Activated CD4-positive, alpha-beta memory T cell treated with anti-CD3 and anti-CD28 coated beads for 36 hours (primary cell): ENCODE results near the gene CLTB. TPM values are rescaled to one million over a fixed set of nuclear protein-coding genes. Genes with fewer than 3 reads are reported as not detected.

Source experiments
- CTCF ChIA-PET: fragments of 350-600 bp; sonication (Branson Sonifier 250); formaldehyde crosslinking; loops from one replicate; lab custom pipeline; 2021; ENCODE audit warnings: antibody characterized with exemption, inconsistent platforms; lab: Charles Lee
- POLR2A ChIA-PET: fragments of 350-600 bp; sonication (Branson Sonifier 250); formaldehyde crosslinking; loops from one replicate; lab custom pipeline; 2021; ENCODE audit warnings: antibody characterized with exemption; lab: Charles Lee
- DNase-seq: peaks from one replicate; pipeline ENCODE4 v3.0.0-alpha.2; 2020
- H3K27ac Mint-ChIP-seq: one replicate; pipeline ENCODE4 v1.8.0; 2021; ENCODE audit warnings: mixed read lengths
- H3K27me3 Mint-ChIP-seq: one replicate; pipeline ENCODE4 v1.8.0; 2021; ENCODE audit warnings: mixed read lengths
- H3K36me3 Mint-ChIP-seq: one replicate; pipeline ENCODE4 v1.8.0; 2021; ENCODE audit warnings: mixed read lengths
- H3K4me1 Mint-ChIP-seq: one replicate; pipeline ENCODE4 v1.8.0; 2021; ENCODE audit warnings: low read depth, mixed read lengths
- H3K4me3 Mint-ChIP-seq: one replicate; pipeline ENCODE4 v1.8.0; 2021; ENCODE audit warnings: mild to moderate bottlenecking, mixed read lengths
- H3K9me3 Mint-ChIP-seq: one replicate; pipeline ENCODE4 v1.8.0; 2021; ENCODE audit warnings: mixed read lengths
- intact Hi-C: fragments of 100-400 bp; cut with micrococcal nuclease; formaldehyde crosslinking; loops from one replicate; pipeline ENCODE4 v1.15.1; 2023
- total RNA-seq, 2 experiments: library from RNA; stranded (reverse); gene quantifications; one replicate each; pipeline ENCODE4 v1.2.3, GENCODE V29; 2021

The CLTB gene
- total RNA-seq, 2 experiments from 2014 or later: 51.5 to 57.0 TPM

GRCh38 chr5:176371621-176372539 is 44.5 kb downstream of the CLTB start:
- intact Hi-C loops: no loop called here
- Mint-ChIP-seq H3K27me3 (no peaks in the 10 kb centered on the region), H3K27ac (no peak overlapping the region), H3K4me3 (no peak overlapping the region), H3K4me1 (no peaks in the 10 kb centered on the region), H3K36me3 (peaks cover 20% of the 10 kb centered on the region), H3K9me3 (no peaks in the 10 kb centered on the region)
- DNase-seq: no peak
- ChIA-PET CTCF (interaction anchor here (1.3 kb wide), 1 partner anchor 10 kb away, joined by 3 read pairs; the partner anchor contains the start of gene KIAA1191), POLR2A (no interaction called here)

GRCh38 chr5:176369934-176370711 is 46.2 kb downstream of the CLTB start:
- peaks cover 7% of the 10 kb centered on the region for H3K4me1 Mint-ChIP-seq
- intact Hi-C loops: no loop called here
- no peaks in the 10 kb centered on the region for H3K9me3 Mint-ChIP-seq
- no peak for DNase-seq
- H3K27ac Mint-ChIP-seq: no peak overlapping the region
- ChIA-PET CTCF (interaction anchor here (0.7 kb wide), 1 partner anchor 23 kb away, joined by 3 read pairs; no protein-coding TSS in a partner anchor), POLR2A (interaction anchor here (1.6 kb wide), 1 partner anchor 12 kb away, joined by 5 read pairs; no protein-coding TSS in a partner anchor)
- no peaks in the 10 kb centered on the region for H3K27me3 Mint-ChIP-seq
- H3K4me3 Mint-ChIP-seq: no peak overlapping the region
- peaks cover 24% of the 10 kb centered on the region for H3K36me3 Mint-ChIP-seq

GRCh38 chr5:176368726-176369125 is 47.6 kb downstream of the CLTB start:
- Mint-ChIP-seq H3K4me1 (peaks cover 15% of the 10 kb centered on the region), H3K36me3 (peaks cover 24% of the 10 kb centered on the region), H3K27ac (no peak overlapping the region), H3K9me3 (no peaks in the 10 kb centered on the region), H3K4me3 (no peak overlapping the region), H3K27me3 (no peaks in the 10 kb centered on the region)
- DNase-seq: no peak
- ChIA-PET CTCF (no interaction called here), POLR2A (interaction anchor here (1.0 kb wide), 1 partner anchor 19 kb away, joined by 3 read pairs; no protein-coding TSS in a partner anchor)
- intact Hi-C loops: no loop called here

- H3K27me3 Mint-ChIP-seq: no peaks in the 10 kb centered on the region
- peaks cover 25% of the 10 kb centered on the region for H3K4me1 Mint-ChIP-seq
- peaks cover 22% of the 10 kb centered on the region for H3K36me3 Mint-ChIP-seq
- DNase-seq: no peak
- intact Hi-C loops: no loop called here
- H3K9me3 Mint-ChIP-seq: no peaks in the 10 kb centered on the region
- no peak overlapping the region for H3K27ac Mint-ChIP-seq
- ChIA-PET POLR2A (no interaction called here), CTCF (interaction anchor here (1.6 kb wide), 1 partner anchor 81 kb away, joined by 3 read pairs; no protein-coding TSS in a partner anchor)
- H3K4me3 Mint-ChIP-seq: peak overlapping the region; percentile 71
These were observed 50.0 kb downstream of the CLTB start for GRCh38 chr5:176366232-176366894.

DNA sequence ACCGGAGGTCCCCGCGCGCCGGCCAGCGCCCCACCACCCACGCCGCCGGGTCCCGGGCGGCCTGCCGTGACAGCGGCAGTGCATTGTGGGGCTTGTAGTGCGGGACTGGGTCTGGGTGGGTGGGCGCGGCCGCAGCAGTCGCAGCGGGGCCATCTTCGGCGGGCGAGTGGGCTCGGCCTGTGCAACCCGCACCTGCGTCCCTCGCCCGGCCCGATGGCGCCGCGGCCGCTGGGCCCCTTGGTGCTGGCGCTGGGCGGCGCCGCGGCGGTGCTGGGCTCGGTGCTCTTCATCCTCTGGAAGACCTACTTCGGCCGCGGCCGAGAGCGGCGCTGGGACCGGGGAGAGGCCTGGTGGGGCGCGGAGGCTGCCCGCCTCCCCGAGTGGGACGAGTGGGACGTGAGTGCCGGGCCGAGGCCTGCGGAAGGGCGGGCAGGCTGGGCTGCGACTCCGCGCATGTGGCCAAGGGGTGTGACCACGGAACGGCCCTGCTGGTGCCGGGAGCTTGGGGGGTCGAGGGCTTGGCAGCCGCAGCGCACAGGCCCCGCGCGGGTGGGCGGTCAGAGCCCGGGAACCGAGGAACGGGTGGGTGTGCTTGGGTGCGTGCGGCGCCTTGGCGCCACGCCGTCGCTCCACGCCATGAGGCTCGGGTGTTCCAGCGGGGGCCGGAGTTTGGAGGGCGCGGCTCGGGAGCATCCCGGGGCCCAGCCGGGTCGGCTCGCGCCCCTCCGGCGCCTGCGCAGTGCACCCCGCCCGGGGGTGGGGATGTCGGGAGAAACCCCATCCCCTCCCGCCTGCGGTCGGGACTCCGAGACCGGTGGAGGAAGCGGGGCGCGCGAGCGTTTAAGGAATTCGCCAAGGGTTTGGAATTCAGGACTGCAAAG is 50.7 kb downstream of the CLTB start, which contains the start of gene ARL10:
ARL10 (plus strand) TSS at position 137 of the 881 bp plus-strand sequence; CDS start at position 214, 77 bp downstream.
- H3K36me3 Mint-ChIP-seq: peaks cover 19% of the 10 kb centered on the region
- CTCF ChIA-PET: interaction anchor here (1.6 kb wide), 1 partner anchor 82 kb away, joined by 3 read pairs; no protein-coding TSS in a partner anchor
- DNase-seq: peak; percentile 70
- intact Hi-C loops: loop anchor here (1.0 kb wide), 1 partner anchor 24 kb away; no protein-coding TSS in a partner anchor
- peaks cover 25% of the 10 kb centered on the region for H3K4me1 Mint-ChIP-seq
- POLR2A ChIA-PET: no interaction called here
- H3K27ac Mint-ChIP-seq: peak within 1 kb of the TSS; percentile 18
- peak within 1 kb of the TSS; percentile 73 for H3K4me3 Mint-ChIP-seq
- H3K9me3 Mint-ChIP-seq: no peaks in the 10 kb centered on the region
- H3K27me3 Mint-ChIP-seq: no peaks in the 10 kb centered on the region

- Mint-ChIP-seq H3K36me3 (peaks cover 16% of the 10 kb centered on the region), H3K9me3 (no peaks in the 10 kb centered on the region), H3K27ac (peak overlapping the region; percentile 18), H3K4me3 (peak overlapping the region; percentile 73), H3K4me1 (peaks cover 26% of the 10 kb centered on the region), H3K27me3 (no peaks in the 10 kb centered on the region)
- DNase-seq: no peak
- ChIA-PET POLR2A (no interaction called here), CTCF (no interaction called here)
- intact Hi-C loops: loop anchor here (1.0 to 5.0 kb wide), 2 partner anchors 24 to 172 kb away; partner anchors contain the start of gene RNF44
These were observed 51.5 kb downstream of the CLTB start for GRCh38 chr5:176364765-176365350.

GRCh38 chr5:176362233-176362490 is 54.2 kb downstream of the CLTB start:
- intact Hi-C loops: loop anchor here (2.0 to 5.0 kb wide), 2 partner anchors 87 to 175 kb away; partner anchors contain the start of genes FAF2 and RNF44
- POLR2A ChIA-PET: interaction anchor here (0.7 to 1.5 kb wide), 4 partner anchors 10 to 176 kb away, joined by 3 to 5 read pairs (median 3); no protein-coding TSS in a partner anchor
- H3K27ac Mint-ChIP-seq: peak overlapping the region; percentile 90

DNA sequence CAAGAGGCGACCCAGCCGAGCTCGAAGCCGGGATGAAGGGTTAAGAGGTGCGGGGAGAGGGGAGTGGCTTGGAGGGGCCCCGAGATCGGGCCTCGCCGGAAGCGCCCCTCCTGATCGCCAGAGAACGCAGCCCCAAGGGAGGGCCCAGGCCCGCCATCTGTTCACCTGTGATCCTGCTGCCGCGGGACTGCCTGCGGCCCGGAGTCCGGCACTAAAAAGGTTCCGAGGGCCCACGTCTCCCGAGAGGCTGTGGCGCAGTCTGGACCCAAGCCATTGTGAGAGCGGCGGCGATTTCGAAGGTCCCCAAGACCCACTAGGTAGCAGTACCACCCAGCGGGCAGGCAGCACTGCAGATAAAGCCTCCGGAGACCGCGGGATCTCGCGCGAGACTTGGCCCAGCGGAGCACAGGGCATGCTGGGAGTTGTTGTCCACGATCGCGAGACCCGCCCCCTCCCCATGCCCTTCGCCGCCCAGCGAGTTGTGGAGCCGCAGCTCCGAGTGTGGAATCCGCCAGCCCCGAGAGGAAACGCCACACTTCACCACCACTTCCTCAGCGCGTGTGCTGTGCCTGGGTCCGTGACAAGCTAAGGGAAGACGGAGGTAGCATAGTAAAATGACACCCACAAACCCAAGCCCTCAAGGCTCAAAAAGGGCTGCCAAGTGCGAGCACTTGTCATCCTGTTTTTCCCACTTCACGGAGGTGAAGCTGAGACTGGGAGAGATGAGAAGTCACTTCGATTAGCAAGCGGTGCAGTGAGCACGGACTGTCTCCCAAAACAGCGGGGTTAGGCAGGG is 54.7 kb downstream of the CLTB start, which contains the start of gene KIAA1191:
KIAA1191 (minus strand) TSS at position 328 of the 796 bp plus-strand sequence. CDS start 2,256 bp downstream, outside the sequence.
- intact Hi-C loops: loop anchor here (1.0 to 5.0 kb wide), 3 partner anchors 27 to 176 kb away; partner anchors contain the start of genes FAF2, HIGD2A, NOP16 and RNF44
- peak; percentile 97 for DNase-seq
- Mint-ChIP-seq H3K27ac (peak within 1 kb of the TSS; percentile 90), H3K36me3 (peaks cover 15% of the 10 kb centered on the region), H3K4me1 (peaks cover 38% of the 10 kb centered on the region), H3K4me3 (peak within 1 kb of the TSS; percentile 99), H3K9me3 (no peaks in the 10 kb centered on the region), H3K27me3 (no peaks in the 10 kb centered on the region)
- ChIA-PET POLR2A (interaction anchor here (0.7 to 1.5 kb wide), 5 partner anchors 9 to 176 kb away, joined by 3 to 5 read pairs (median 3); partner anchors contain the start of gene CLTB), CTCF (interaction anchor here (1.1 to 2.5 kb wide), 6 partner anchors 9 to 632 kb away, joined by 3 to 10 read pairs (median 6); partner anchors contain the start of gene CLTB)

More at GRCh38 chr5:176362233-176362490, 54.2 kb downstream of the CLTB start:
- no peak for DNase-seq
- H3K27me3 Mint-ChIP-seq: no peaks in the 10 kb centered on the region
- CTCF ChIA-PET: interaction anchor here (1.1 to 2.5 kb wide), 5 partner anchors 10 to 632 kb away, joined by 3 to 10 read pairs (median 6); partner anchors contain the start of gene CLTB
- peak overlapping the region; percentile 99 for H3K4me3 Mint-ChIP-seq
- H3K4me1 Mint-ChIP-seq: peaks cover 40% of the 10 kb centered on the region
- H3K36me3 Mint-ChIP-seq: peaks cover 18% of the 10 kb centered on the region
- no peaks in the 10 kb centered on the region for H3K9me3 Mint-ChIP-seq

DNA sequence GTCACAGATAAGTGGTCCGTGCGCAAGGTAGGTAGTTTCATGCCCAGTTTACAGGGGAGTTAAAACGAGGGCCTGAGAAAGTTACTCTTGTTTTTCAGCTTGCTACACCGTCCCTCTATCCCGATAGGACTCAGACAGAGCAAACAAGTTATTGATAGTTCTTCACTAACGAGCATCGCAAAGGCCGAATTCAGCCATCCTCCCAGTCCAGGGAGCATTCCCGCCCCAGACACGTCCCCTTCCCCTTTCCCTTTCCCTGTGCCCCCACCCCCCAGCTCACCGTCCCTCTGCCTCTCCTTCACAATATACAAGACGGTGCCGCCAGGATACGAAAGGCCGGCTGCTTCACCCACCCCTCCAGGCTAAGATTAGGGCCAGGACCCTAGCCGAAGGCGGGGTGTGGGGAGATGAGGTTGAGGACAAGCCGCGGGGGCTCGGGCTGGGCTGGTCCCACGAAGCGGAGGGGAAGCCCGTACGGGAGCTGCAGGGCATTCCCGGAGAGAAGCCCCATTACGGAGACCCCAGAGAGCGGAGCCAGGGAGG is 55.4 kb downstream of the CLTB start:
- CTCF ChIA-PET: interaction anchor here (1.4 to 2.5 kb wide), 4 partner anchors 9 to 126 kb away, joined by 3 to 10 read pairs (median 6); partner anchors contain the start of gene CLTB
- Mint-ChIP-seq H3K9me3 (no peaks in the 10 kb centered on the region), H3K27me3 (no peaks in the 10 kb centered on the region), H3K27ac (peak overlapping the region; percentile 90), H3K4me1 (peaks cover 37% of the 10 kb centered on the region), H3K4me3 (peak overlapping the region; percentile 99), H3K36me3 (peaks cover 14% of the 10 kb centered on the region)
- POLR2A ChIA-PET: interaction anchor here (0.7 to 1.1 kb wide), 3 partner anchors 9 to 55 kb away, joined by 3 to 5 read pairs (median 3); partner anchors contain the start of gene CLTB
- intact Hi-C loops: loop anchor here (1.0 to 5.0 kb wide), 2 partner anchors 27 to 176 kb away; partner anchors contain the start of genes HIGD2A, NOP16 and RNF44
- peak; percentile 37 for DNase-seq
